GM12874 (cell line): ENCODE results near the gene CXCL1.

Experiments
- TF ChIP-seq, protein P1 (sequence below): IDR thresholded peaks from 2 replicates; pipeline ENCODE4 v1.5.1; 2011; ENCODE audit warnings: low read depth, mild to moderate bottlenecking, control low read depth, low read length, moderate library complexity; ENCODE audit not compliant: insufficient read depth

Gene CXCL1

DNA sequence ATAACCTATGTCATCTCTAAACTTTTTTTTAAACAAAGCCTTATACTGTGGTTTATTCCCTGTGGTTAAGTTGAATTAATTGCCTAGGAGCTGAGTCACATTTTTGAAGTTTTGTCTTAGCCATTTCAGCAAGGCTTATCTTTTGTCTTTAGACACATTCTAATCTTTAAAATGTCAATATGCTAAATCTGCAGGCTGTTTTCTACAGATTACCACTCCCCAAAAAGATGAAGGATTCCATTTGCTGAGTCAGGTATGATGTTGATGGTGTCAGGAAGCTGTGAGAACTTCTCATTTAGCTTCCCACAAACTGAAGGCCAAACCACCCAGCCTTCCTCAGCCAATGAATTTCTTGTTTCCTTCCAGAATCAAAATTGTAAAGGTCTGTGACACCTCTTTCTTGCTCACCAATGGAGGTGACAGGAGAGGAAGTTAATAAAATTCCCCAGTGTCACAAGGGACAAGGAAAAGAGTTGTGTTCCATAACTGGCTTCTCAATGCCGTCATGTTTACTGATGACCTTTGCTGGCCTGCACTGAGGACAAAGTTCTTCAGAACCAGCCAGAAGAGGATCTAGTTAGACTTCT lies 36.4 kb upstream of the CXCL1 start:
- TF ChIP-seq, protein P1, sequence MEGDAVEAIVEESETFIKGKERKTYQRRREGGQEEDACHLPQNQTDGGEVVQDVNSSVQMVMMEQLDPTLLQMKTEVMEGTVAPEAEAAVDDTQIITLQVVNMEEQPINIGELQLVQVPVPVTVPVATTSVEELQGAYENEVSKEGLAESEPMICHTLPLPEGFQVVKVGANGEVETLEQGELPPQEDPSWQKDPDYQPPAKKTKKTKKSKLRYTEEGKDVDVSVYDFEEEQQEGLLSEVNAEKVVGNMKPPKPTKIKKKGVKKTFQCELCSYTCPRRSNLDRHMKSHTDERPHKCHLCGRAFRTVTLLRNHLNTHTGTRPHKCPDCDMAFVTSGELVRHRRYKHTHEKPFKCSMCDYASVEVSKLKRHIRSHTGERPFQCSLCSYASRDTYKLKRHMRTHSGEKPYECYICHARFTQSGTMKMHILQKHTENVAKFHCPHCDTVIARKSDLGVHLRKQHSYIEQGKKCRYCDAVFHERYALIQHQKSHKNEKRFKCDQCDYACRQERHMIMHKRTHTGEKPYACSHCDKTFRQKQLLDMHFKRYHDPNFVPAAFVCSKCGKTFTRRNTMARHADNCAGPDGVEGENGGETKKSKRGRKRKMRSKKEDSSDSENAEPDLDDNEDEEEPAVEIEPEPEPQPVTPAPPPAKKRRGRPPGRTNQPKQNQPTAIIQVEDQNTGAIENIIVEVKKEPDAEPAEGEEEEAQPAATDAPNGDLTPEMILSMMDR = no peak

DNA sequence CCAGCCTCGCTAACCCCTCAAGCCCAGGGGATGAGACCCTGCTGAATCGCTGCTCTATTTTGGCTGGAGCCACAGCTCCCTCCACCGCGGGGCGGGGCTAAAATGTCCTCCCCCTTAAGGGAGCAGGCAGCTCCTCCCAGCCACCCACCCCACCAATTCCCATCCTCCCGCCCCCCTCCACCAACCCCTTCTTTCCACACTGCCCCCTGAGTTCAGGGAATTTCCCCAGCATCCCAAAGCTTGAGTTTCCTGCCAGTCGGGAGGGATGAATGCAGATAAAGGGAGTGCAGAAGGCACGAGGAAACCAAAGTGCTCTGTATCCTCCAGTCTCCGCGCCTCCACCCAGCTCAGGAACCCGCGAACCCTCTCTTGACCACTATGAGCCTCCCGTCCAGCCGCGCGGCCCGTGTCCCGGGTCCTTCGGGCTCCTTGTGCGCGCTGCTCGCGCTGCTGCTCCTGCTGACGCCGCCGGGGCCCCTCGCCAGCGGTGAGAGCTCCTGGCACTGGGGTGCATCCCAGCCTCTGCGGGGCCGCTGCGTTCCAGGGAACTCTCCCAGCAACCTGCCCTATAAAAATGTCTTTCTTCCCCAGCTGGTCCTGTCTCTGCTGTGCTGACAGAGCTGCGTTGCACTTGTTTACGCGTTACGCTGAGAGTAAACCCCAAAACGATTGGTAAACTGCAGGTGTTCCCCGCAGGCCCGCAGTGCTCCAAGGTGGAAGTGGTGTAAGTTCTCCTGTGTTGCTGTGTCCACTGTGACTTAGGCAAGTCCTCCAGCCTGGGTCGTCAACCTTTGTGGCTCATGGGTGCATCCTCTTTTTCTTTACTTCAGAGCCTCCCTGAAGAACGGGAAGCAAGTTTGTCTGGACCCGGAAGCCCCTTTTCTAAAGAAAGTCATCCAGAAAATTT lies 32.6 kb upstream of the CXCL1 start, which contains the start of gene CXCL6:
Gene CXCL6, plus strand, starts transcription at position 306 of the 907 bp plus-strand sequence. Its CDS starts 73 bp downstream, at position 379.
- TF ChIP-seq, protein P1 = no peak

- TF ChIP-seq, protein P1 = no peak
These were observed 30.1 kb upstream of the CXCL1 start for GRCh38 chr4:73839071-73839470.

DNA sequence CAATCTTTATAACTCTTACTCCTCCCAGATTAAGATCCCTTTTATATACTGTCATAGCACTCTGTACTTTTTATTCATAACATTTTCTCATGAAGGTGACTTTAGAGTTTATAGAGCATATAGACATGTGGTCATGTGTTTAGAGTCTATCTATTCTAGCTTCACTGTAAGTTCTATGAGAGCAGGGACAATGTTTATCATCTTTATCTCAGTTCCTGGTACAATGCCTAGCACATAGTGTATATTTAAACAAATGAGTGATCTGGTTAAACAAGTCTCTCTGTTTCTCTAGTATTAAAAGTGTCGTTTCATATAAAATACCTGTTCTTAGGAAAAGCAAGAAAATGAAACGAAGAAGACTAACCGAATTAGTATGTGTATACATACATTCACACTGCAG lies 29.5 kb upstream of the CXCL1 start:
- TF ChIP-seq, protein P1 = no peak

DNA sequence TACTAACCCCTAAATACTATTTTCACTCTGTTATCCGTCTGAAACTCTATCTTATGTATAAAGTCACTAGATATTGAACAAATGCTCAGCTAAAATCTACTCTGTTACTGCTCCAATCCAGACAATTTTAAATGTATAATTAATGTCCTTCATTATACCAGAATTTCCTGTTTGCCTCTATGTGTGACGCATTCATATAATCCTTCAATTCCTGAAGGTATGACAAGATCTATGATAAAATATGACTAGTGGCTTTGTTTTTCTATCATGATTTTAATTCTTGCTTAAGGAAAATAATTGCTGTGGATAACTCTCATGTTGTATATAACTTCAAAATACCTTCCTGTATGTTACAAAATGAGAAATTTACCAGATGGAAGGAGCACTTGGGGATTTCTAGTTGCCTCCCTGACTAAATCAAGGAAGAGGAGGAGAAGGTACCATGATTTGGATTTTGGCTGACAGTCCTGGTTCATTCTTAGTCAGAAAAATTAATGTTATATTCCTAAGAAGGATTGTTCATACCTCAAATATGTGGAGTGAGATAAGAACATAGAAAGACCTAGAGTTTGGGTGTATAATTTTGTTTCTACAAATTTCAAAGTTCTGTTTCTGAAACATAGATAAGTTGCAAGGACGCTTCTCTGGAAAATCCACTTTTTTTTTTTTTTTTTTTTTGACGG lies 27.8 kb upstream of the CXCL1 start:
- TF ChIP-seq, protein P1 = no peak

DNA sequence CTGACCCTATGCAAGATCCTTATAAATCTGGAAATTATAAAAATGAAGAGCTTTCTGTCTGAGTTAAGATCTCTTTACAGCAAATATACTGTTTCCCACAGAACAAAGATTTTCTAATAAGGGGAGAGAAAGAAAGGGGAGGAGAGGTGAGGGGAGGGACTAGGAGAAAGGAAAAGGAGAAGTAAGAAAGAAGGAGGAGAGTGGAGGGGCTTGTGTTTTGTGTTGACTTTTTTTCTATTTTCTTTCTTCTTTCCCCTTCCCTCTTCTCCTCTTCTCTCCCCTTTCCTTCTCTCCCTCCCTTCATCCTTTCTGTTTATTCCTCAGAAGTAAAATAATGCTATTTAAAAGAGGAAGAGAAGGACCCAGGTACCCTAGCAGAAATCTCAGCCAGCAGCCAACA lies 26.5 kb upstream of the CXCL1 start:
- TF ChIP-seq, protein P1 = no peak

- TF ChIP-seq, protein P1 = no peak
These were observed 25.8 kb upstream of the CXCL1 start for GRCh38 chr4:73843369-73843768.
